ENCODE data around the gene MKX. TPM values are rescaled to one million over a fixed set of nuclear protein-coding genes. Genes with fewer than 3 reads are reported as not detected.

The MKX gene, protein sequence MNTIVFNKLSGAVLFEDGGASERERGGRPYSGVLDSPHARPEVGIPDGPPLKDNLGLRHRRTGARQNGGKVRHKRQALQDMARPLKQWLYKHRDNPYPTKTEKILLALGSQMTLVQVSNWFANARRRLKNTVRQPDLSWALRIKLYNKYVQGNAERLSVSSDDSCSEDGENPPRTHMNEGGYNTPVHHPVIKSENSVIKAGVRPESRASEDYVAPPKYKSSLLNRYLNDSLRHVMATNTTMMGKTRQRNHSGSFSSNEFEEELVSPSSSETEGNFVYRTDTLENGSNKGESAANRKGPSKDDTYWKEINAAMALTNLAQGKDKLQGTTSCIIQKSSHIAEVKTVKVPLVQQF
- total RNA-seq = 0.09 TPM in 1 of 2 replicates, not detected in the other

GRCh38 chr10:27745732-27746396 lies at the start of gene MKX:
TSS of gene MKX (minus strand) at chr10:27745819. CDS start at chr10:27743415, 2,404 bp downstream.

Other genes starting within 250 kb of the MKX start
- gene RAB18, start 241.5 kb downstream of the MKX start, total RNA-seq = 37.5 and 45.2 TPM in 2 replicates

Data from endothelial cell of coronary artery (primary cell).